Fibroblast of pulmonary artery (primary cell): ENCODE results near the gene MYLK2.

ENCODE experiments used
- DNase-seq: peaks from one replicate; pipeline ENCODE4 v3.0.0-alpha.2; 2010; ENCODE audit warnings: low read depth
- H3K4me3 ChIP-seq: replicated peaks from 2 replicates; pipeline ENCODE4 v1.5.1; 2011; ENCODE audit warnings: low read depth, mild to moderate bottlenecking, control low read depth, low read length, moderate library complexity
- CTCF ChIP-seq: IDR thresholded peaks from 2 replicates; pipeline ENCODE4 v1.5.1; 2011; ENCODE audit warnings: mild to moderate bottlenecking, control low read depth, low read length, inconsistent platforms; ENCODE audit errors: missing control alignments

MYLK2 gene

GRCh38 chr20:31835554-31835953, 16.4 kb downstream of the MYLK2 start:
- no peak overlapping the region for H3K4me3 ChIP-seq
- no peak for TF ChIP-seq CTCF
- no peak for DNase-seq

- TF ChIP-seq CTCF = no peak
- peak; percentile 90 for DNase-seq
- H3K4me3 ChIP-seq = no peak overlapping the region
Observed at GRCh38 chr20:31835977-31836852, 17.1 kb downstream of the MYLK2 start.

- DNase-seq = no peak
- no peak for TF ChIP-seq CTCF
- no peak overlapping the region for H3K4me3 ChIP-seq
Observed at GRCh38 chr20:31836853-31837608, 17.9 kb downstream of the MYLK2 start.

- no peak overlapping the region for H3K4me3 ChIP-seq
- peak; percentile 54 for DNase-seq
- no peak for TF ChIP-seq CTCF
Observed at GRCh38 chr20:31837896-31838397, 18.8 kb downstream of the MYLK2 start.

GRCh38 chr20:31838646-31839292, 19.6 kb downstream of the MYLK2 start:
- peak; percentile 70 for DNase-seq
- no peak overlapping the region for H3K4me3 ChIP-seq
- no peak for TF ChIP-seq CTCF

- TF ChIP-seq CTCF = no peak
Observed at GRCh38 chr20:31839782-31840487, 20.8 kb downstream of the MYLK2 start.

More at GRCh38 chr20:31839782-31840487, 20.8 kb downstream of the MYLK2 start:
- no peak for DNase-seq
- H3K4me3 ChIP-seq = no peak overlapping the region
